ENCODE data around the gene KLHL10. TPM values are rescaled to one million over a fixed set of nuclear protein-coding genes. Genes with fewer than 3 reads are reported as not detected.
"Not testable (repeated sequence)": the region's sequence is repeated elsewhere in the genome, so short reads cannot be mapped to it uniquely, and the experiment has no call there.

The KLHL10 gene
- total RNA-seq, 2 donors from 2014 or later, result not detected

GRCh38 chr17:41844971-41845370 is 7.3 kb downstream of the KLHL10 start:
- no peak for TF ChIP-seq CTCF (IDR thresholded peaks at IDR 0.05)
- H3K27me3 ChIP-seq, result no peaks in the 10 kb centered on the region
- no peak overlapping the region for H3K4me3 ChIP-seq
- no peak for DNase-seq (ENCODE audit: low spot score)
- no peaks in the 10 kb centered on the region for H3K4me1 ChIP-seq
- no peaks in the 10 kb centered on the region for H3K9me3 ChIP-seq
- H3K36me3 ChIP-seq, result no peaks in the 10 kb centered on the region
- no peak overlapping the region for H3K27ac ChIP-seq

GRCh38 chr17:41848788-41849187 is 11.2 kb downstream of the KLHL10 start:
- TF ChIP-seq CTCF (IDR thresholded peaks at IDR 0.05), result no peak
- Histone ChIP-seq H3K9me3 (no peaks in the 10 kb centered on the region), H3K4me3 (no peak overlapping the region), H3K27ac (no peak overlapping the region), H3K4me1 (no peaks in the 10 kb centered on the region), H3K36me3 (peaks cover 5% of the 10 kb centered on the region), H3K27me3 (no peaks in the 10 kb centered on the region)
- DNase-seq (ENCODE audit: low spot score), result no peak

GRCh38 chr17:41849251-41849990 is 11.8 kb downstream of the KLHL10 start:
- TF ChIP-seq CTCF (IDR thresholded peaks at IDR 0.05), result no peak
- DNase-seq (ENCODE audit: low spot score), result no peak
- Histone ChIP-seq H3K36me3 (peaks cover 11% of the 10 kb centered on the region), H3K4me1 (no peaks in the 10 kb centered on the region), H3K9me3 (no peaks in the 10 kb centered on the region), H3K27ac (no peak overlapping the region), H3K4me3 (no peak overlapping the region), H3K27me3 (no peaks in the 10 kb centered on the region)

- peaks cover 19% of the 10 kb centered on the region for H3K36me3 ChIP-seq
- H3K4me3 ChIP-seq; H3K27me3 ChIP-seq; H3K27ac ChIP-seq; H3K4me1 ChIP-seq; H3K9me3 ChIP-seq; DNase-seq (ENCODE audit: low spot score): not testable (repeated sequence)
These were observed 13.8 kb downstream of the KLHL10 start for GRCh38 chr17:41851382-41851781.

- no peak overlapping the region for H3K4me3 ChIP-seq
- no peaks in the 10 kb centered on the region for H3K27me3 ChIP-seq
- no peak overlapping the region for H3K27ac ChIP-seq
- no peaks in the 10 kb centered on the region for H3K9me3 ChIP-seq
- H3K36me3 ChIP-seq, result no peaks in the 10 kb centered on the region
- TF ChIP-seq CTCF (IDR thresholded peaks at IDR 0.05), result no peak
- peaks cover 0 to 36% of the 10 kb centered on the region in 2 donors for H3K4me1 ChIP-seq
- DNase-seq (ENCODE audit: low spot score), result no peak
These were observed 22.8 kb downstream of the KLHL10 start for GRCh38 chr17:41860254-41860931.

- DNase-seq (ENCODE audit: low spot score), result no peak
- TF ChIP-seq CTCF (IDR thresholded peaks at IDR 0.05), result no peak
- Histone ChIP-seq H3K4me1 (peaks cover 0 to 38% of the 10 kb centered on the region in 2 donors), H3K36me3 (peaks cover 12% of the 10 kb centered on the region), H3K4me3 (no peak overlapping the region), H3K27ac (no peak overlapping the region), H3K27me3 (no peaks in the 10 kb centered on the region), H3K9me3 (no peaks in the 10 kb centered on the region)
These were observed 25.6 kb downstream of the KLHL10 start for GRCh38 chr17:41863074-41863848.

All from right atrium auricular region (tissue), 2 donors.